Activated CD4-positive, alpha-beta T cell treated with anti-CD3 and anti-CD28 coated beads, Interleukin-2, amount 10 ng/mL, durations not matched to agents 7 days and 5 days (primary cell): ENCODE data around the gene POGLUT2. TPM values are rescaled to one million over a fixed set of nuclear protein-coding genes. Genes with fewer than 3 reads are reported as not detected.
"Not testable (repeated sequence)": the region's sequence is repeated elsewhere in the genome, so short reads cannot be mapped to it uniquely, and the experiment has no call there.

Experiments used
- CTCF ChIA-PET: fragments of 350-600 bp; sonication (Branson Sonifier 250); formaldehyde crosslinking; loops from one replicate; lab custom pipeline; 2021; ENCODE audit warnings: antibody characterized with exemption; lab: Charles Lee
- POLR2A ChIA-PET: fragments of 350-600 bp; sonication (Branson Sonifier 250); formaldehyde crosslinking; loops from one replicate; lab custom pipeline; 2021; ENCODE audit warnings: antibody characterized with exemption; lab: Charles Lee
- DNase-seq: peaks from one replicate; pipeline ENCODE4 v3.0.0-alpha.2; 2020
- H3K27ac Mint-ChIP-seq: one replicate; pipeline ENCODE4 v1.8.0; 2021; ENCODE audit warnings: mild to moderate bottlenecking, moderate library complexity, mixed read lengths
- H3K27me3 Mint-ChIP-seq: one replicate; pipeline ENCODE4 v1.8.0; 2021; ENCODE audit warnings: mixed read lengths
- H3K36me3 Mint-ChIP-seq: one replicate; pipeline ENCODE4 v1.8.0; 2021; ENCODE audit warnings: low read depth, mixed read lengths
- H3K4me1 Mint-ChIP-seq: one replicate; pipeline ENCODE4 v1.8.0; 2021; ENCODE audit warnings: mixed read lengths
- H3K4me3 Mint-ChIP-seq: one replicate; pipeline ENCODE4 v1.8.0; 2021; ENCODE audit warnings: mild to moderate bottlenecking, moderate library complexity, mixed read lengths
- H3K9me3 Mint-ChIP-seq: one replicate; pipeline ENCODE4 v1.8.0; 2021; ENCODE audit warnings: mixed read lengths
- total RNA-seq, 2 experiments: library from RNA; stranded (reverse); gene quantifications; one replicate each; pipeline ENCODE4 v1.2.3, GENCODE V29; 2021

The POGLUT2 gene
- total RNA-seq, 2 experiments from 2014 or later = 6.8 to 7.6 TPM

DNA sequence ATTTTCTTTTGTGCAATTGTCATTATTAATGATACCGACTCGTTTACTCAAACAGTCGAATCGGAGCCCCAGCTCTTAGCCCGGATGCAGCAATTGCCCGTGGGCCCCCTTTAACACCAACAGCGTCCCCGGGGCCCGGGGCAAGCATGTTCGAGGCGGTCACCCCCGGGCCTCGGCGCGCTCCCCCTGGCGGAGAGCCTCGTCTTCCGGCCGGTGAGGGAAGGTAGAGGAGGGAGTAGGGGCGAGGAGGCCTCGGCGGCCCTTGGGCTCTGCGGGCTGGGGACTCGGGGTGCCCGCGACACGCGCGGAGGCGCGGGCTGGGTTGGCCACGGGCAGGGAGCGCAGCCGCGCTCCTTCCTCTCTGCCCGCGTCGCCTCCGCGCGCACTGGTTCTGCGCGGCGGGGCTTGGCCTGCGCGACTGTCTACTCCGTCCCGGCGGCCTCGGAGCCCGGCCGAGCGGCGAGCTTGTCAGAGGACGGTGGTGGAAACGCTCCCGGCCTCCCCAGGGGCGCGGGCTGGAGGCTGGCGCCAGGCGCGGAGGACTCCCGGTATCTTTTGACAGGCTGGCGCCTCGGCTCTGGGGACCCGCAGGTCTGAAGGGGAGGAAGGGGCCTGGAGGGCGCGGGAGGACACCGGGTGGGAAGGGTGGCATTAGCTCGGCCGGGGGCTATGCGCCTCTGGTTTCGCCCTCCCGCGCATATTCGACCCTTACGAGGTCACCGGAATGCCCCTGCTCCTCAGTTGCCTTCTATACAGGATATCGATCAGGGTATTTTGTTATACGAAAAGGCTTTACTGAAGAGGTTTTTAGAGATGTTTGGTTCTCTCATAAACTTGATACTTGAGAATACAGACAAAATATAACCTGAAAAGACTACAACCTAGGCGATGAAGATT lies 1.6 kb upstream of the POGLUT2 start:
- Mint-ChIP-seq H3K9me3 (no peaks in the 10 kb centered on the region), H3K27ac (peak overlapping the region; percentile 87), H3K4me1 (peaks cover 39% of the 10 kb centered on the region), H3K27me3 (peaks cover 5% of the 10 kb centered on the region), H3K4me3 (peak overlapping the region; percentile 81), H3K36me3 (peaks cover 7% of the 10 kb centered on the region)
- peak; percentile 86 for DNase-seq
- POLR2A ChIA-PET = interaction anchor here (0.8 kb wide), 1 partner anchor 26 kb away, joined by 3 read pairs; no protein-coding TSS in a partner anchor
- CTCF ChIA-PET = interaction anchor here (0.6 to 3.6 kb wide), 19 partner anchors 9 to 211 kb away, joined by 3 to 21 read pairs (median 4); partner anchors contain the start of genes ERCC5, TEX30 and TPP2

DNA sequence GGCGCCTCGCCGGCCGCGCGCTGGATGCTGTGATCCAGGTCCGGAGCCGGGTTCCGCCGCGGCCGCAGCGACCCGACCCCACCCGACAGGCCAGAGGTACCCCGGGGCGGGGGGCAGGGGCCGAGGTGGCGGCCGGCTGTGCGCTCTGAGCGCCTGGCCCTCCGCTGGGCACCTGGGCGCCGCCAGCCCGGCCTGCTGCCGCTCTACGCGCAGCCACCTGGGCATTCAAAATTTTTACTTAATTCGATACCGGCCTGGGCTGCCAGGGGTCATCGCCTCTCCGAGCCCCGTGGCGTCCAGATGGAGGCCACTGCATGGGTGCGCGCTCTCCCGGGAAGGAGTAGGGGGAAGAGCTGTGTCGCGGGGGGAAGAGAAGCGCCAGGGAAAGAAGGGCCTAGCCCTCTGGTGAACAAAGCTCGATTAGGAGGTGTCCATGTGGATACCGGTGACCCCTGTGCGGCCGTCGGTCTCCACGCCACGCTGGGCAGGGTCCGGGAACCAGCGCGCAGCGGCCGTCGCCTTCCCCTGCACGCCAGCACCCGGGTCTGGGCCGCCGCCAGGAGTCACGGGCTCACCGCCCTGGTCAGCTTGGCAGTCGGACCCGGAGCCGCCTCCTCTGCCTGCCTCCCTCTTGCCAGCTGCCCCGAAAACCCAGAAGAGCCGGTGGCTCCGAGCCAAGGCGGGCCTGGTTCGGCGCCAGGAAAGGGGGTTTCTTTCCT lies 809 bp upstream of the POGLUT2 start:
- Mint-ChIP-seq H3K36me3 (peaks cover 7% of the 10 kb centered on the region), H3K27me3 (peaks cover 5% of the 10 kb centered on the region), H3K27ac (peak overlapping the region; percentile 87), H3K9me3 (no peaks in the 10 kb centered on the region), H3K4me1 (peaks cover 39% of the 10 kb centered on the region), H3K4me3 (peak overlapping the region; percentile 81)
- ChIA-PET POLR2A (no interaction called here), CTCF (interaction anchor here (0.6 to 3.6 kb wide), 18 partner anchors 8 to 210 kb away, joined by 3 to 21 read pairs (median 4); partner anchors contain the start of genes ERCC5, TEX30 and TPP2)
- peak; percentile 10 for DNase-seq

DNA sequence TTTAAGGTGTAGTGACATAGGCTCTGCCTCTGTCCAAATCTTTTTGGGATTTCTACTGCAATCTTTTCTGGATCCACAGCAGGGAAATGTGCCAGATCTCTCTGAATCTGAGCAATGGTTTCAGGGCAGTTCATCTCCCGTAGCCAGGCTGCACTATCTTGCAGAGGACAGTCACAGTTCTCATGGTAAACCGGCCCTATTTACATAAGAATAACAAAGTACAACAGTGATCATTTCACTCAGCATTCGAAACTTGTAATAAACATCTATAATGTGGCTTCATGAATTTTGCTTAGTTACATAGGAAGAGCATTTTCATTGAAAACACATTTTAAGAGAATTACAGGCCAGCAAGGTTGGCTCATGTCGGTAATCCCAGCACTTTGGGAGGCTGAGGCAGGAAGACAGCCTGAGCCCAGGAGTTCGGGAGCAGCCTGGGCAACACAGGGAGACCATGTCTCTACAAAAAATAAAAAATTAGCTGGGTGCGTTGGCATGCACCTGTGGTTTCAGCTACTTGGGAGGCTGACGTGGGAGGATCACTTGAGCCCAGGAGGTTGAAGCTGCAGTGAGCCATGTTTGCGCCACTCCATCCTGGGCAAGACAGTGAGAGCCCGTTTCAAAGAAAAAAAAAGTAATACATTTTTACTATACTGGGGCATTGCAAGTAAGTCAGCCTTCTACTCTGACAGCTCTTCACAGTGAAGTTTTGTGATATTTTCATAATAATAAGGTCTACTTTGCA lies 5.0 kb downstream of the POGLUT2 start:
- ChIA-PET CTCF (interaction anchor here (0.6 to 0.9 kb wide), 2 partner anchors 10 to 22 kb away, joined by 3 read pairs; no protein-coding TSS in a partner anchor), POLR2A (no interaction called here)
- Mint-ChIP-seq H3K9me3 (no peaks in the 10 kb centered on the region), H3K27me3 (peaks cover 5% of the 10 kb centered on the region), H3K27ac (no peak overlapping the region), H3K4me1 (peaks cover 14% of the 10 kb centered on the region), H3K4me3 (no peak overlapping the region), H3K36me3 (peaks cover 18% of the 10 kb centered on the region)
- no peak for DNase-seq

DNA sequence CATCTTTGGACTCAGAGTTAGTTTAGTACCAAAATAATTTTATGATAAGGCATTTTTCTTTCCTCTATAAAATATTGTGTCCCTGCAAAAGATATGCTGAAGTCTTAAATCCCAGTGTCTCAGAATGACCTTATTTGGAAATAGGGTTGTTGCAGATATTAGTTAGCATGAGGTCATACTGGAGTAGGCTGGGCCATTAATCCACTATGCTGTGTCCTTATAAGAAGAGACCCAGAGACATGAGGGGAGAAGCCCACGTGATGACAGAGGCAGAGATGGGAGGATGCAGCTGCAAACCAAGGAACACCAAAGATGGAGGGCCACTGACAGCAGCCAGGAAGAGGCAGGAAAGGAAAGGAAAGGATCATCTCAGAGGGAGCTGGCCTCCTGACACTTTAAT lies 6.4 kb downstream of the POGLUT2 start:
- H3K9me3 Mint-ChIP-seq = no peaks in the 10 kb centered on the region
- H3K27ac Mint-ChIP-seq = no peak overlapping the region
- ChIA-PET CTCF (interaction anchor here (0.9 kb wide), 1 partner anchor 24 kb away, joined by 3 read pairs; no protein-coding TSS in a partner anchor), POLR2A (no interaction called here)
- no peak for DNase-seq
- H3K4me3 Mint-ChIP-seq = no peak overlapping the region
- H3K36me3 Mint-ChIP-seq = peaks cover 21% of the 10 kb centered on the region
- peaks cover 6% of the 10 kb centered on the region for H3K4me1 Mint-ChIP-seq
- H3K27me3 Mint-ChIP-seq = no peaks in the 10 kb centered on the region

DNA sequence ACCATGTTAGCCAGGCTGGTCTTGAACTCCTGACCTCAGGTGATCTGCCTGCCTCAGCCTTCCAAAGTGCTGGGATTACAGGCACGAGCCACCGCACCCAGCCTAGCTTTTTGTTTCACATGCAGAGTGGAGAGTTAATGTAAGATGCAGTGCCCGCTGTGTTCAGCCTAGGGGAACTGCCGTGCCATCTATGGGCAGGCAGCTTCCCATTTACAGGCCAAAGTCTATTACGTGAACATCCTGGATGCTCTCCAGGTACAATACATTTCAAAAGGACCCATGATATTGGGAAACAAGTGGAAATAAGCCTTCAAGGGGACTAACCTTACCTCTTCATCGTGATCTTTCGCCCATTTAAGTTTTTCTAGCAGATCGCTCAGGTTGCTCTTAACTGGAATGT lies 10.1 kb downstream of the POGLUT2 start:
- H3K9me3 Mint-ChIP-seq = no peaks in the 10 kb centered on the region
- no peak overlapping the region for H3K4me3 Mint-ChIP-seq
- H3K27ac Mint-ChIP-seq = no peak overlapping the region
- CTCF ChIA-PET = interaction anchor here (1.1 to 2.0 kb wide), 5 partner anchors 9 to 193 kb away, joined by 3 to 5 read pairs (median 3); partner anchors contain the start of gene TPP2
- POLR2A ChIA-PET = no interaction called here
- peaks cover 22% of the 10 kb centered on the region for H3K36me3 Mint-ChIP-seq
- no peaks in the 10 kb centered on the region for H3K4me1 Mint-ChIP-seq
- H3K27me3 Mint-ChIP-seq = no peaks in the 10 kb centered on the region
- no peak for DNase-seq

DNA sequence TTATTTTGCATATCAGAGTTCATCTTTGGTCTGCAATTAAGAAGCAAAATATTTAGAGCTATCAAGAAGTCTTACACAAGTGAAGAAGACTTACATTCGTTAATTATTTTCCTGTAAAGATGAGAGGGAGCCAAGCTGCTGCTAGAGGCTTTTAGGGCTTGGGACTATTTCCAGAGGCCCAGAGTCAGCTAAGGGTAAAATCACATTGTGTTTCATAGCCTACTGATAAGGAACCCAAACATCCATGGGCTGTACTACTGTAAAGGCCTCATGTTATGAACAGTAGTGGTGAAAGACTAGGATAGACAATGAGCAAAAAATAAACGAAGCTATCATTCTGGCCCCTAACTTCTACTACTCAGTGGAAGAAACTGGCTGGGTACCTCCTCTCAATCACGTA lies 14.3 kb downstream of the POGLUT2 start:
- H3K9me3 Mint-ChIP-seq = peaks cover 10% of the 10 kb centered on the region
- H3K27ac Mint-ChIP-seq = no peak overlapping the region
- H3K36me3 Mint-ChIP-seq = peaks cover 31% of the 10 kb centered on the region
- ChIA-PET CTCF (interaction anchor here (0.7 to 1.1 kb wide), 4 partner anchors 10 to 42 kb away, joined by 3 to 6 read pairs (median 4); partner anchors contain the start of gene TEX30), POLR2A (interaction anchor here (0.6 kb wide), 1 partner anchor 20 kb away, joined by 3 read pairs; no protein-coding TSS in a partner anchor)
- H3K4me1 Mint-ChIP-seq = peaks cover 19% of the 10 kb centered on the region
- no peak for DNase-seq
- H3K27me3 Mint-ChIP-seq = no peaks in the 10 kb centered on the region
- no peak overlapping the region for H3K4me3 Mint-ChIP-seq

DNA sequence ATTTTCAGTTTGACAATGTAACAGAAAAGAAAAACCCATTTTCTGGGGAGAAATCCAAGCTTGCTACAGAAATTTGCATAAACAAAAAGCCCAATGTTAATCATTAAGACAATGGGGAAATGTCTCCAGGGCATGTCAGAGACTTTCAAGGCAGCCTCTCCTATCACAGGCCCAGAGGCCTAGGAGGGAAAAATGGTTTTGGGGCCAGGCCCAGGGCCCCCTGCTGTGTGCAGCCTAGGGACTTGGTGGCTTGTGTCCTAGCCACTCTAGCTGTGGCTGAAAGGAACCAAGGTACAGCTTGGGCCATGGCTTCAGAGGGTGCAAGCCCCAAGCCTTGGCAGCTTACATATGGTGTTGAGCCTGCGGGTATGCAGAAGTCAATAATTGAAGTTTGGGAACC lies 17.2 kb downstream of the POGLUT2 start:
- Mint-ChIP-seq H3K27ac (no peak overlapping the region), H3K36me3 (peaks cover 26% of the 10 kb centered on the region)

DNA sequence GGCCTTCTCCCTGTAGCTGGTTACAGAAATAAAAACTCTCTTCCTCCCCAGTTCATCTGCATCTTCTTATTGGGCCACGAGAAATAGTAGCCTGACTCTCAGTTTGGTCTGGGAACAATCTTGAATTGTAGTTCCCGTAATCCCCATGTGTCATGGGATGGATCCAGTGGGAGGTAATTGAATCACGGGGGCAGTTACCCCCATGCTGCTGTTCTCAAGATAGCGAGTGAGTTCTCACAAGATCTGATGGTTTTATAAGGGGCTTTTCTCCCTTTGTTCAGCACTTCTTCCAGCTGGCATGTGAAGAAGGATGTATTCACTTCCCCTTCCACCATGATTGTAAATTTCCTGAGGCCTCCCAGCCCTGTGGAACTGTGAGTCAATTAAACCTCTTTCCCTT lies 18.1 kb downstream of the POGLUT2 start:
- POLR2A ChIA-PET, DNase-seq: not testable (repeated sequence)
- CTCF ChIA-PET = interaction anchor here (1.9 kb wide), 1 partner anchor 16 kb away, joined by 5 read pairs; no protein-coding TSS in a partner anchor

More for the DNA sequence above, 17.2 kb downstream of the POGLUT2 start:
- no peak for DNase-seq
- H3K4me1 Mint-ChIP-seq = peaks cover 30% of the 10 kb centered on the region
- ChIA-PET POLR2A (no interaction called here), CTCF (interaction anchor here (0.9 kb wide), 1 partner anchor 18 kb away, joined by 3 read pairs; no protein-coding TSS in a partner anchor)
- H3K9me3 Mint-ChIP-seq = peaks cover 10% of the 10 kb centered on the region
- H3K27me3 Mint-ChIP-seq = peaks cover under 1% of the 10 kb centered on the region
- H3K4me3 Mint-ChIP-seq = no peak overlapping the region

DNA sequence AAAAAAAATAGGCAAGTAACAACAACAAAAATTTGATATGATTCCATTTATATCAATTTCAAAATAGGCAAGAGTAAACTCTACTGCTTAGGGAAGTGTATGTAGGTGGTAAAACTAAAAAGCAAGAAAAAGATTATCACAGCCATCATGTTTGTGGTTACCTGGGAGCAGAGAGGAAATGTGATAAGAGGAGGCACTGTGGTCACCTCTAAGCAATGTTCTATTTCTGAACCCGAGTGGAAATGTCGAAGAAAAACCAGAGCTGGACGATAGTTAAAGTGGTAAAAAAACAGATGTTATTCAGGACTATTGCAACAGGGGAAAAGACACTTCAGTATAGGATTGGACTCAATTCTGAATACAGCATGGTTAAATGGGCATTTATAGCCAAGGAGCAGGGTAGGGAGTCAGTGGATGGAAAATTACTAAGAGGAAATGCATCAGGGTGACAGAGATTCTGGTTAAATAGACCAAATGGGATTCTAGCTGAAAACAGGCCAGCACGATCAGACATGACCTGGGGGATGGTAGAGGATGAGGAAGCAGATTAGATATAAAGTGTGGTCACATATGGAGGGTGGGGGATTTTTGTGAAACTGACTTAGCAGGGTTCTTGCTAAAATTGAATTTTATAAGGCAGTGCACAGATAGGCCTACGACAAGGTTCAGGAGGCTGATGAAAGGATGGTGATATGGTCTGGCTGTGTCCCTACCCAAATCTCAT lies 19.2 kb downstream of the POGLUT2 start:
- ChIA-PET CTCF (interaction anchor here (1.2 to 1.9 kb wide), 2 partner anchors 10 to 17 kb away, joined by 3 to 5 read pairs; no protein-coding TSS in a partner anchor), POLR2A (no interaction called here)
- Mint-ChIP-seq H3K27ac (peak overlapping the region; percentile 95), H3K9me3 (peaks cover 10% of the 10 kb centered on the region), H3K36me3 (peaks cover 24% of the 10 kb centered on the region), H3K4me1 (peaks cover 41% of the 10 kb centered on the region), H3K4me3 (peak overlapping the region; percentile 61), H3K27me3 (peaks cover 2% of the 10 kb centered on the region)
- DNase-seq = peak; percentile 29

More for the DNA sequence above, 18.1 kb downstream of the POGLUT2 start:
- Mint-ChIP-seq H3K36me3 (peaks cover 26% of the 10 kb centered on the region), H3K27ac (peak overlapping the region; percentile 74), H3K4me1 (peaks cover 35% of the 10 kb centered on the region)
- H3K4me3 Mint-ChIP-seq, H3K27me3 Mint-ChIP-seq, H3K9me3 Mint-ChIP-seq: not testable (repeated sequence)

DNA sequence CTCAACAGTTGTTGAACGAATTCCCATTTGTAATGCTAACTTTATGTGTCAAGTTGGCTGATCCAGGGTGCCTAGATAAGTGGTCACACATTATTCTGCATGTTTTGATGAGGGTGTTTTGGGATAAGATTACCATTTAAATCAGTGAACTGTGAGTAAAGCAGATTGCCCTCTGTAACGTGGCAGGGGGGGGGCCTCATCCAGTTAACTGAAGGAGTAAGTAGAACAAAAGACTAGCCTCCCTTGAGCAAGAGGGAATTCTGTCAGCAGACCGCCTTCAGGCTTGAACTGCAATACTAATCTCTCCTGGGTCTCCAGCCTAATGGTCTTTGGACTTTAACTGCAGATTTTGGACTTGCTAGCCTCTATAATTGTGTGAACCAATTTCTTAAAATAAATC lies 21.0 kb downstream of the POGLUT2 start:
- peaks cover 51% of the 10 kb centered on the region for H3K4me1 Mint-ChIP-seq
- H3K27me3 Mint-ChIP-seq = peaks cover 2% of the 10 kb centered on the region
- H3K27ac Mint-ChIP-seq = no peak overlapping the region
- no peak for DNase-seq
- H3K36me3 Mint-ChIP-seq = peaks cover 19% of the 10 kb centered on the region
- CTCF ChIA-PET = no interaction called here
- no peak overlapping the region for H3K4me3 Mint-ChIP-seq
- POLR2A ChIA-PET = no interaction called here
- H3K9me3 Mint-ChIP-seq = peaks cover 10% of the 10 kb centered on the region

DNA sequence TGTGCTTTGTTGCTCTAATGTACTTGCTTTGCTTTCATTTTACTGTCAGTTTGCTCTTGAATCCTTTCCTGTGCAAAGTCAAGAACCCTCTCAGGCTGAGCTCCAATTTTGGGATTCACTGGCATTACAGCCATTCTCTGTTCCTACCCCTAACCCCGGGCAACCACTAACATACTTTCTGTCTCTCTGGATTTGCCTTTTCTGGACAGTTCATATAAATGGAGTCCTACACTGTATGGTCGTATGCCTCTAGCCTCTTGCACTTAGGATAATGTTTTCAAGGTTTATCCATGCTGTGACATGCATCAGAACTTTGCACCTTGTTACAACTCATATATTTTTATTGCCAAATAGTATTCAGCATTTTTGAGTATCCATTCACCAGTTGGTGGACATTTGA lies 22.5 kb downstream of the POGLUT2 start:
- ChIA-PET POLR2A (no interaction called here), CTCF (no interaction called here)
- Mint-ChIP-seq H3K27me3 (peaks cover 2% of the 10 kb centered on the region), H3K36me3 (peaks cover 14% of the 10 kb centered on the region), H3K9me3 (peaks cover 5% of the 10 kb centered on the region), H3K27ac (no peak overlapping the region), H3K4me3 (no peak overlapping the region), H3K4me1 (peaks cover 65% of the 10 kb centered on the region)
- no peak for DNase-seq
